Measurements from ENCODE around the gene ESD. TPM values are rescaled to one million over a fixed set of nuclear protein-coding genes. Genes with fewer than 3 reads are reported as not detected.
"Not testable (repeated sequence)": the region's sequence is repeated elsewhere in the genome, so short reads cannot be mapped to it uniquely, and the experiment has no call there.

ESD gene, protein sequence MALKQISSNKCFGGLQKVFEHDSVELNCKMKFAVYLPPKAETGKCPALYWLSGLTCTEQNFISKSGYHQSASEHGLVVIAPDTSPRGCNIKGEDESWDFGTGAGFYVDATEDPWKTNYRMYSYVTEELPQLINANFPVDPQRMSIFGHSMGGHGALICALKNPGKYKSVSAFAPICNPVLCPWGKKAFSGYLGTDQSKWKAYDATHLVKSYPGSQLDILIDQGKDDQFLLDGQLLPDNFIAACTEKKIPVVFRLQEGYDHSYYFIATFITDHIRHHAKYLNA
- 127 TPM for polyA plus RNA-seq (ENCODE audit: insufficient read length)

DNA sequence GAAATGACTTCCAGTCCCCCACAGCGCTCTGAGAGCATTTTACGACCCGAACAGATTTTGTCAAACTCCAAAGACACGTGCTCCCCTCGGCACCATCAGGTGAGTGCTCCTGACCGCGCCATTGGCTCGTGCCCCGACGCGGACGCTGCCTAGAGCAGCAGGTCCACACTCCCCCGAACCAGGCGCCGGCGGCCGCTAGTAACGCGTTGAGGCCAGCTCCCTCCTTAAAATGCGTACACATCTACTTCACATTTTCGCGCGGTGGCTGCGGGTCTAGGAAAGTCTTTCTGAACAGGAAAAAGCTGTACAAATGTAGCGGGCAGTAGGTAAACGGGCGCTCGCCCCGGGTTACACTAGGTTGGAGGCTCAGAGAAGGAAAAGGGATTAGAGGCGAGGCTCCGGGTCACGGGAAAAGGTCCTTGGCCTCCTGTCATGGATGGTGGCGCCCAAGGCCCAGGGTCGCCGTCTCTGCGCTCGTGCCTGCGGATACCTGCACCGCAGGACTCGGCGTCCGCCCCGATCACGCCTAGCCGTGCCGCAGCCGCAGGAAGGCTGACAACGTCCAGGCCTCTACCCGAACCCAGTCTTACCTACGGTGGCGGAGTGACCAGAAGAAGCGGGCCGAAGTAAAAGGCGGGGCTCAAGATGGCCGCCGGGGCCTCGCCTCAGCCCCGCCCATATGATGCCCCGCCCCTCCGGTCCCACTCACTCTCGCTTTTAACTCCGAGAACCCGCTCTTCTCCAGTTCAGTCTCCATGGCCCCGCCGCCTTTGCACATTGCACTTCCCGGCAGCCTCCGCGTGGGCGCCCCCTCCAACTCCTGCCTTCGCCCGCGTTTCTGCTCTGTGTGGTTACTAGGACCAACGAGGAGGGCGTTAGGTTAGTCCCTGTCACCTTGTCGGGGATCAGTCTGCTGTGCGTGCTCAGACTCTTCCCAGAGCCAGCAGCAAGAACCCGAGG, at the start of gene ESD:
Gene ESD, minus strand, starts transcription at position 647 of the 960 bp plus-strand sequence. CDS start 5,748 bp downstream, outside the sequence.
- DNase-seq, result peak; percentile 92

DNA sequence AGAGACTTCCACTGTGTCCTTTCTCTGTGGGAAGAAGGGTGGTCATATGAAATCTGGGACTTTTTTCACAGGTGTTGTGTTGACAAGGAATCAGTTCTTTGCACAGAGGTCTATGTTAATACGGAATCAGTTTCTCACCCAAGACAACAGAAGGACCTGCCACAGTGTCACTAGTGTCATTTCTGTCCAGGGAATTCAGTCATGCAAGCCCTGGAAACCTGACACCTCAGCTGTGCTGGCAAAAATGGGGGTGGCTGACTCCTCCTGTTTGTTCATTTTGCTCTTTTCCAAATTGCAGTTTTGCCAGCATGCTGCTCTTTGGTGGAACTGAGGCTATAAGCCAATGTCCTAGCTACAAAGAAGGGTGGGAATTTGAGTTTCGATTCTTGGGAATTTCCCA, 49.8 kb upstream of the ESD start:
- DNase-seq, result no peak

DNA sequence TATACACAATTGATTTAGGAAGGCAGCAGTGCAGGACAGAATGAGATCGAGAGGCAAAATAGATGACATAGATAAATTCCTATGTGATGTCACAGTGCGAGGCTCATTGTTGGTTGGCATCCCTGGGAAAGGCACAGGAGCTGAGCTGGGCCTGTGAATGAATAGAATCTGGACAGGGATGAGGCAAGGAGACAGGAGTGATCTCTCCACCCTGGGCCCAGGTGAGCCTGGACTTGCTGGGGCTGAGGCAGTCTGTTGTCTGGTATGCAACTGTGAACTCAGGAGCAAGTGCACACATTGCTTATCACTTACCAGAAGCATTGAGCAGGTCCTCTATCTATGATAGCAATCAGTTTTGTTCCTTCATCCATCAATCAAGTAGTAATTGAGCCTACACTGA, 48.2 kb upstream of the ESD start:
- DNase-seq, result no peak

DNA sequence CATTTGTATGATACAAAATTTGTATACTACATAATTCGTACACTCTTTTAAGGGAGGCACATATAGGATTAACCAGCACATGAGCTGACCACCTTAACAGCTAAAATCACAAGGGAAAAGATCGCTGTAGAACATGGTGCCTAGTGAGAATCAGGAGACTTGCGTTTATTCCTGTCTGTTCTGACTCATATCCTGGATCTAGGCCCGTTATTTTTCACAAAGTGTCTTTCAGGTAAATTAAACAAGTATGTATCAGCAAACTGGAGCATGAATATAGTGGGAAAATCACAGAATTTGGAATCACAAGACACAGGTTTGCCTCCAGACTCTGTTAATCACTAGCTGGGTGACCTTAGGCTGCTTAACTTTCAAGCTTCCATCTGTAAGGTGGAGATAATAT, 47.5 kb upstream of the ESD start:
- no peak for DNase-seq

DNA sequence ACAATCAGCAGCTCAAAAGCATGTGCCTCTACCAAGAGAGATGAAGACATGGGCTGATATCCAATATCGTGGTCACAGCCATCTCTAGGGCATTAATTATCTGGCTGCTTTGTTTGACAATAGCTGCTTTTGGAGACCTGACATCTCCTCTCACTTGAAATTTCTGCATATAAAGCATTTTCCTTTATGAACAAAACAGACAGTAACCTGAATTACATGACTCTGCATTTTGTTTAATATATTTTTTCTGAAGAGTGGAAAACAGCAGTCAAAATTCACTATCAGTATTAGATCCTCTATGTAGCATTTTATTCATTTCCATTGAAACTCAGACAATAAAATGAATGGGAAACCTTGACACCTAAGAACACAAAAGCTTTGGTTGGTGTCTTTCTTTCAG, 42.4 kb upstream of the ESD start:
- DNase-seq, result no peak

DNA sequence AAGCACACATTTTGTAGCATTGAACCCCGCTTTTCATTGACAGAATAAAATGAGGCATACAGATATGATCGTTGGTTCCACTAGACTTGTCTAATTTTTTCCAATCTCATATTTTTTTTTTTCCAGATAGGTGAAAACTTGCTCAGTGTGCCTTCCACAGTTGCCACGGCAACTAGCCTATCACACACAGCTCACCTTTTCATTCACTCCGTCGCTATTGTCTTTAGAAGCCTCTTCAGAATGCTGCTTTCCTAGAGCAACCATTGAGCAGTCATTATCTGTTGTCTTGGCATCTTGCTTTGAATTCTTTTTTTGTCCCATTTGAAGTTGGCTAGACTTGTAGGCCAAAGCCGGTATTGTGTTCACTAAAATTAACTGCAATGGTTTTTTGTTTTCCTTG, 37.7 kb upstream of the ESD start:
- no peak for DNase-seq

DNA sequence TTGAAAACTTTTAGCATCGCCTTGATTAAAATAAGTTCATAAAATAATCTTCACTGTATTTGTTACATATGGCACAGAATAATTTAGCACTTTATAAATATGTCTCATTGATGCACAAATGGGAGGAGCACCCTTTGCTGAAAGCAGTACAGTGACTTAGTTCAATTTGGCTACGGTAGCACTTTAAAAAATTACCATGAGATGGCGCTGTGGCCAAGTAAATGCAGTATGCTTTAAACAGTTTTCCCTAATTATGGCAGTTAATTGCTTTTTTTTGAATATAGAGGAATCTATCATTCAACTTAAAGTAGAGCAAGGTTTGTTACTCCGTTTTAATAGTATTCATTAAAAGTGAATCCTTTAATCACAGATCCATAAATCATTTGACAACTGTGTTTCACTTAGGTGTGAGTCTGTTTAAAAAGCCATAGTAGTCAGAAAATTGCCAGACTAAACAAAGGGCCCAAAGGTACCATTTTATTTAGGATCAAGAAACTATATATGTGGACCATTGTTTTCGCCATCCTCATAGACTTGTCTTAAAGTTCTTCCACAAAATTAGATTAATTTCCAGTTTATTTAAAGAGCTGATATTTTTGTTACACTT, 34.7 kb upstream of the ESD start:
- peak; percentile 23 for DNase-seq

DNA sequence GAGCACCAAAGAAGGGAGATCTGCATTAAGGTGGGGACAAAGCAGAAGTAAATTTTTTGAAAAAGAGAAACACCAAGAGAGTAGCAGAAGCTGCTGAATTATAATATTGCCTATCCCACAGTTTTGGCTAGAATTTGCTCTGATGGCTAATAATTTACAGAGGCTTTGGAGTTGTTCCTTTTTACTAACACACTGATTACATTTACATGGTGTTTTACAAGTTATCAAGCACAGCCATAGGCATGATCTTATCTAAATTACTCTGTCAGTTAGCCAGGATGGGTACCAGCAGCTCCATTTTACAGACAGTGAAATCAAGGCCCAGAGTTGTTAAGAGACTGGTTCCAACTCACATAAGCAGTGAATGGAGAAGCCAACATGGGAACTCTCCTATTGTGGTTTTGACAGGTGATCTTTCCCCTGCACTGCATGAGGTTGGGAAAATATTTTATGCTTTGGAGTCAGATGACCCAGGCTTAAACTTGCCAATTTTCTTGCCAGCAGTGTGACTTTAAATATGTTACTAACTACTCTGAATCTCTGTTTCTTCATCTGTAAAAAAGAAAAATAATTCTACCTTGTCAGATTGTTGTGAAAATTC, 33.5 kb upstream of the ESD start:
- no peak for DNase-seq

DNA sequence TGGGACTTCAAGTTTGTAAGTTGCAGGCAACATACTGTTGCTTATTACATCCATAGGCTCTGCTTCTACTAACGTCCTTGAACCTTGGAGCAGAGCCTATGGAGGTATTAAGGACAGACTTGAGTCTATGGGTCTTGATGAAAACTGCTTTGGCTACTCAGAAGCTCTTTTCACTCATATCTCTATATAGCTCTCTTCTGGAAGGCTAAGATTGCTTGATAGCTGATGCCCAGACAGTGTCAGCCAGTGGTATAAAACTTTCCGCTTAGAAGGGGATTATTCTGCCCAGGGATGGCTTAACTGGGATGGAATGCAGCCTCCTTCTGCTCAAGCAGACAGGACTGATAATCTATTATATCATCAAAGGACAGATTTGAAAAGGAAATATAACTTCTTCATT, 25.6 kb upstream of the ESD start:
- DNase-seq, result no peak

DNA sequence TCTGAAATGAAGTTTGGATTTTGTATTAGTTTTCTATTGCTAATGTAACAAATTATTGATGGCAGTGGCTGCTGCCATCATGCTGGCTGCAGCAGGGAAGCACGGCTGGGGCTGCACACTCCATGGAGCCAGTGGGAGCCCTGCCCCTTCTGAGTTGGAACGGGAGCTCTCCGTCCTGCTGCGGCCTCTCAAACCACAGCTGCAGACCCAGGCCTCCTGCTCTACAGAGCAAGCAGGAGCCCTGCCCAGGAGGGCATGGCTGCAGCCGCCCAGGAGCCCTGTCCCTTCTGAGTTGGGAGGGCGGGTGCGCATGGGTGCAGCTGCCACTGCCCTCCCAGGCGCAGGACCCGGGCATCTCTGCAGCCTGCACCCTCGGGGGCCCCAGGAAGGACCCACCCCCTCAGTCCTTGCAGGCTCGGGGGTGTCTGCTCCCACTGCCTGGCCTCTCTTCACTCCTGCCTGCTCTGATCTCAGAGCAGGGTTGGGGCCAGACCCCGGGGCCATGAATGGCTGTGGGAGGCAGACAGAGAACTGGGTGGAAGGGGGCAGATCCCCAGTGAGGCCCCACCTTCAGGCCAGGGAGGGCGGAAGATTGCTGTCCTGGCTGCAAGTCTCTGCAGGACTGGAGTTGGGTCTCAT, 21.0 kb upstream of the ESD start:
- no peak for DNase-seq

DNA sequence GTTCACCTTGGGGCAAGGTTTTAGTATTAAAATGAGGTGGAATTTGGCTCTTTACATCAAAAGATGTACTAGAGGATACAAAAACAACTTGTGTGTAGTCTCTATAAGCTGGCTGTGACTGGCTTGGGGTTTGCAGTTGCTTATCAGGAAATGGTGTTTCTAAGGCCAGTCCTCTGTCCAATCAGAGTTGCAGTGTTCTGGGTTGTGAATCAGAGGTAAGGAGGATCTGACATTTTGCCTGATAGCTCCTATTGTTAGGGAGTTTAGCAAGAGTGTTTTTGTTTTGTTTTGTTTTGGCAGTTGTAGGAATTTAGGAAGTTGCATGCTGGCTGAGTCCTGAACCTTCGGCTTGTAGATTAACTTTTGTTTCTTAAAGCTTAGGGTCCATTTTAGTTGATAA, 20.1 kb upstream of the ESD start:
- DNase-seq, result no peak

DNA sequence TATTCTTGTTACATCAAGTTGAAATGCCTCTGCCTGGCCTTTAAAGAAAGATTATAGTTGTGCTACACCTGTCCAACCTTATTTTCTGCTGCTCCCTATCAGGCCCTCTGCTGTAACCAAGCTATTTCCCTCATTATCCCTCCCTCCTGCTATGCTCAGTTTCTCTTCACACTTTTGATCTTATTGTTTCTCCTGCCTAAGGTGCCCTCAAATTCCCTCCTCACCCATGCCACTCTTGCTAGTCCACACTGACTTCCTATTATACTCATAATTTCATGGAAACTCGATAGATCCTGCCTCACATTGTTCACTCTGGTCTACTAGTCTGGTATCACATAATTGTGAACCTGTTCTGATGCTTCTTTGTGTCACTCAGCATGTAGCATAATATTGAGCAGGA, 19.4 kb upstream of the ESD start:
- DNase-seq, result no peak

DNA sequence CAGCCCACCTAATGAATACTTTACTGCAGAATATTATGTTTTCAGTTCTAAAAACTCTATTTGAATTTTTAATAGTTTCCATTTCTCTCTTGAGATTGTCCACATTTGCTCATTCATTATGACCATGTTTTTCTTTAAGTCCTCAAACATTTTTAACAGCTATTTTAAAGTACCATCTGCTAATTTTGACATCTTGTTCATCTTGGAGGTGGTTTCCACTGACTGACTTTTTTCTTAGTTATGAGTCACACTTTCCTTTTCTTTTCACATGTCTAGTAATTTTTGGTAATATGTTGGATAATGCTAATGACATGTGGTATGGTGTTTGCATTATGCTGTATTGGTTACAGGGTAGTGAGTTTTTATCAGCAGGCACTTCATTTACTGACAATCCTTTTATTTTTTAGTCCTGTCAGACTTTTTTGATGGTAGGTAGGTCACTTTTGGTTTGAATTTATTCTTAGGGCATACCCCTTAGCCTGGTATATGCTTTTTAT, 15.4 kb upstream of the ESD start:
- DNase-seq, result no peak

DNA sequence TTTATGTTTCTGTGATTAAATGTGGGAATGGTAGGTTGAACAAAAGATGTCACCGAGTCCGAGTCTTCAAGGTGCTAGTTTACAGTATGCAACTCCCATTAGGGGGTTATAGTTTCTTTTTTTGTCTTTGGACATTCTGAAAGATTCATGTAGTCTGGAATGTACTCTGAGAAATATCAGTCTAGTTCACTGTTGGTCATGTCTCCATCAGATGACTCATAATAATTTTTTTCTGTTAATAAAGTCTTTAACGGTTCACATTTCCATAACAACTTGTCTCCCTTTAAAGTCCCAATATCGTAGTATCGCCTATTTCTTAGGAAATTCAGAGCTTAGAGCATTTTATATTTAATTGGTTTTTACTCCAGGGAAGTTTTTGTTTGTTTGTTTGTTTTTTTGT, 13.5 kb upstream of the ESD start:
- no peak for DNase-seq

DNA sequence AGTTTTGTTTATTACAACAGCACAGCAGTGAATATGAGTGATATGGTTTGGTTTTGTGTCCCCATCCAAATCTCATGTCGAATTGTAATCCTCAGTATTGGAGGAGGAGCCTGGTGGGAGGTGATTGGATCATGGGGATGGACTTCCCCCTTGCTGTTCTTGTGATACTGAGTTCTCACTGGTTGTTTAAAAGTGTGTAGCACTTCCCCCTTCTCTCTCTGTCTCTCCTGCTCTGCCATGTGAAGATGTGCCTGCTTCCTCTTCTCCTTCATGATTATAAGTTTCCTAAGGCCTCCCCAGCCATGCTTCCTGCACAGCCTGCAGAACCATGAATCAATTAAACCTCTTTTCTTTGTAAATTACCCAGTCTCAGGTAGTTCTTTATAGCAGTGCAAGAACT, 8.0 kb upstream of the ESD start:
- not testable (repeated sequence) for DNase-seq

DNA sequence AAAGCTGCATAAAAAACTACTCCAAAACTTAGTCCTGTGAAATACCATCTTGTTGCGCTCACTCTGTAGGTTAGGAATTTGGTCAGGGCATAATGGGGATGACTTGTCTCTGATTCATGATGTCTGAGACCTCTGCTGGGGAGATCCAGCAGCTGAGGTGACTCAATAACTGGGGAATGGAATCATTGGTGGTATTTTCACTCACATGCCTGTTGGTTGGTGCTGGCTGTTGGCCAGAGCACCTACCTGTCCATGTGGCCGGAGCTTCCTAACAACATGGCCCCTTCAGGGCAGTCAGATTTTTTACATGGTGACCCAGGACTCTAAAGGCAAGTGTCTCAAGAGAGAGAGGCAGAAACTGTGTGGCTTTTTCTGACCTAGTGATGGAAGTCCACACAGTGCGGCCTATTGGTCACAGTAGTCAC, 7.4 kb upstream of the ESD start:
- DNase-seq, result no peak

DNA sequence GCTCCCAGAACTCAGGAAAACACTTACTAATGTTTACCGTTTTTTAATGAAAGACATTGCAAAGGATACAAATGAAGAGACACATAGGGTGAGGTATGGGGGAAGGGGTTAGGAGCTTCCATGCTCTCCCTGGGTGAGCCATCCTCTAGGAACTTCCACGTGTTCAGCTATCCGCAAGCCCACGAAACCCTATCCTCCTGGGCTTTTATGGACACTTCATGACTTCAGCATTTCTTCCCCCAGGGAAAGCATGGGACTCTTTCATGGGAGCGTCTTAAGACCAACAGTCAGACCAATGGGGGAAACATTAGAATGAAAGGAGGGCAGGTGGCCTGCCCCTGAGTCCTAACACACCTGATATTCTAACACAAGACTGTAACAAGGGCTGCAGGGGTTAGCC, 6.6 kb upstream of the ESD start:
- DNase-seq, result no peak

DNA sequence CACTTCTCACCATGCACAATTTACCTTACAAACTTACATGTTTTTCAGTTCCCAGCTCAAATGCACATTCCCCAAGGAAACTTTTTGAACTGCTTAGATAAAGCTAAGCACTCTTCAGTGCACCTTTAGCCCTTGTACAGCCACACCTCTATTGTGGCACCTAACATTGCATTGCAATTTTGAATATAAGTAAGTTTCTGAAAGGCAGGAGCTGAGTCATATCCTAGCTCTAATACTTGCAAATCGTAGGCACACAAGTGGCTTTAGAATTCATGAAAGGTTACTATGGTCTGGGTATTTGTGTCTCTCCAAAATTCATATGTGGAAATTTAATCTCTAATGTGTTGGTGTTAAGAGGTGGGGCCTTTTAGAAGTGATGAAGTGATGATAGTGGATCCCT, 4.9 kb upstream of the ESD start:
- no peak for DNase-seq

DNA sequence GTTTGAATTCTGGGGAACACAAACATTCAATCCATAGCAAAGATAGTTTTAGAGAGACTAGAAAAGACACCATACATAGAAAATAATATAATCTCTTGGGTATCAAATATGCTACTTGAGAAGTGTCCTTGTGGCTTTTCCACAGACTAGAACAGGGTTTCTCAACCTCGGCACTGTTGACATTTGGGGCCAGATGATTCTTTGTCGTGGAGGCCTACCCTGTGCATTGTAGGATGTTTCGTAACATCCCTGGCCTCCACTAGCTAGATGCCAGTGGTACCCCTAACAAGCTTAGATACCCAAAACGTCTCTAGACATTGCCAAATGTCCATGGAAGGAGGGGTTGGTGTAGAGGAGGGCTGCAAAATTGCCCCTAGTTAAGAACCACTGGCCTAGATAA, 2.2 kb upstream of the ESD start:
- no peak for DNase-seq

DNA sequence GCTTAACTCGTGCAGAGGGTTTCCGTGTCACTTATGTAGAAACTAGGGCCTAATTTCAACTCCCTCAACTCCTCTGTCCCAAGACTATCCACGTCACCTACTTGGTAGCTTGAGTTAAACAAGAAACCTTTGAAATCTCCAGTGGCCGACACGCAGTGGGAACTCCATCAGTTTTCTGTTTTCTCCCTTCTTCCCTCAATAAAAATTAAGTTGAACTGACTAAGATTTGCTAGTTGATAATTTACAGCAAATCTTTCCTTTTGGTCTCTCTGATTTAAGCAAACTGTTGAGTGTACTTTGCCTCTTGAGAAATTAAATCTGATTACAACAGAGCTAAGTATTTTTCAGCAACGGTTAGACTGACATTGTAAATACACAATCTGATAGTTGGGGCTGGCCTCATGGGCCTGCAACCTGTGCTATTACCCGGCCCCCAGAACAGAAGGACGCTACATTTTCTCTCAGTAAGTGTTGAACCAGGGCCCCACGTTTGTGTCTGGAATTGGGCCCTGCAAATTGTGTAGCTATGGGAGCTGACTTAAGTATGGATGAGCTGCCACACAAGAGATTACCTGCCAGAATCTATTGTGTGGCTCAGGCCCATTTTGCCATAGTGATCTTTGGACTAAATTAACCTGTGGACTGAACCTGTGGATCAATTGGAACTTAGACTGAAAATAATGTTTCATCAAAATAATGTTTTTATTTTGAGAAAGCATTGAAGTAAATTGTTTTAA, 708 bp upstream of the ESD start:
- DNase-seq, result no peak

DNA sequence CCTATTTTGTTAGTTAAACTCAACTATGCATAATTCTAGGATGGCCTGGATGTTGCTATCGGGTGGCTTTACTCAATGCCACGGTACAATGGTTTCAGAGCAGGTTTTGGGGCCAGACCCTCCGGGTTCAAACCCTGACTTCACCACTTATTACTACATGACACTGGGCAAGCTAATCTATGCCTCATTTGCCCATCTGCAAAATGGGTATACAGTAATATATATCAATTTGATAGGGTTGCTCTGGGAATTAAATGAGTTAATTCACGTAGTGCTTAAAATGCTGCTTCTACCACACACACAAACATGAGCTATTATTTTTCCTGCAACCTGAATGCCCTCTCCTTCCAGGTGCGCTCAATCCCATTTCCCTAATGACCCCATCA, 839 bp downstream of the ESD start:
- DNase-seq, result no peak

DNA sequence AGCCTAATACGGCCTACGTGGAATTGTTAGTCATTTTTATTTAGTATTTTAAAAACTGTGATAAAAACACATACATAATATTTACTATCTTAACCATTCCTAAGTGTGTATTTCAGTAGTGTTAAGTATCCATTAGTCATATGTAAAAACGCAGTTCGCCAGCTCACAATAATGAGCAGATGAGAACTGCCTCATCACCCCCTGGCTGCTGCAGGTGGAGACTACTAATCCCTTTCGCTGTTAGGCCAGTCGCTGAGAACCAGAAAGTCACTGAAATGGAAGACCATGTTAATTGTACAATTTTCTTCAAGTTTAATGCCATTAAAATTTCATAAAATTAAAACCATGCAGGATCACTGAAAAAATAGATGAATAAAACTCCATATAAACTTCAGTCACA, 1.6 kb downstream of the ESD start:
- DNase-seq, result no peak
